HepG2 (cell line): ENCODE results near the gene DGKD. TPM values are rescaled to one million over a fixed set of nuclear protein-coding genes. Genes with fewer than 3 reads are reported as not detected.

Experiments
- HDAC6 ChIP-seq: fragments of 200-600 bp; sonication (generic); IDR thresholded peaks from 2 replicates; pipeline ENCODE4 v1.7.0; 2017; ENCODE audit warnings: mild to moderate bottlenecking, antibody characterized with exemption, low read length, low read depth
- HNF1B ChIP-seq: sonication (generic); formaldehyde crosslinking; IDR thresholded peaks from 2 replicates; pipeline ENCODE4 v1.5.1; 2020; ENCODE audit warnings: mild to moderate bottlenecking, moderate library complexity, missing genetic modification reagents
- NCOR1 ChIP-seq: fragments of 200-600 bp; sonication (generic); IDR thresholded peaks from 2 replicates; pipeline ENCODE4 v1.7.0; 2017; ENCODE audit warnings: antibody characterized with exemption, low read length, borderline replicate concordance
- POGZ ChIP-seq: sonication (generic); formaldehyde crosslinking; IDR thresholded peaks from 2 replicates; pipeline ENCODE4 v1.4.0; 2020; ENCODE audit warnings: mild to moderate bottlenecking, missing genetic modification reagents
- WIZ ChIP-seq: sonication (generic); formaldehyde crosslinking; IDR thresholded peaks from 2 replicates; pipeline ENCODE4 v1.5.1; 2020; ENCODE audit warnings: mild to moderate bottlenecking, missing genetic modification reagents
- ZBTB33 ChIP-seq: sonication (generic); formaldehyde crosslinking; IDR thresholded peaks from 2 replicates; pipeline ENCODE4 v1.4.0; 2020; ENCODE audit warnings: missing genetic modification reagents
- ZNF414 ChIP-seq: sonication (generic); formaldehyde crosslinking; IDR thresholded peaks from 2 replicates; pipeline ENCODE4 v1.5.0; 2020; ENCODE audit warnings: missing genetic modification reagents
- ZNF512B ChIP-seq: sonication (generic); formaldehyde crosslinking; IDR thresholded peaks from 2 replicates; pipeline ENCODE4 v1.5.1; 2020; ENCODE audit warnings: missing genetic modification reagents, mild to moderate bottlenecking, borderline replicate concordance
- polyA plus RNA-seq, 8 experiments: library from polyadenylated mRNA; depleted of rRNA in 3 of 8; stranded (reverse) in 7 of 8; unstranded in 1 of 8; fragments of >200 nt; fragmentation: Illumina TruSeq in 4 of 8; extraction: Trizol in 4 of 8; gene quantifications; 2 replicates each; pipeline versions ENCODE4 v1.2.1 to v1.2.3, GENCODE V29; 2011 to 2016; ENCODE audit warnings: low read depth in 4 of 8, missing spikeins in 1 of 8, mixed read lengths in 1 of 8; ENCODE audit not compliant: insufficient read depth in 1 of 8
- total RNA-seq, 5 experiments: library from RNA; depleted of rRNA; stranded (reverse); fragments of >200 nt; fragmentation: Illumina TruSeq; extraction: Trizol; gene quantifications; 2 replicates each; pipeline ENCODE4 v1.2.3, GENCODE V29; 2016; ENCODE audit warnings: low read depth in 1 of 5
- TF ChIP-seq, protein P1 (sequence below): sonication (generic); formaldehyde crosslinking; IDR thresholded peaks from 2 replicates; pipeline ENCODE4 v1.5.1; 2020; ENCODE audit warnings: mild to moderate bottlenecking, missing genetic modification reagents, moderate library complexity
- TF ChIP-seq, protein P2 (sequence below): IDR thresholded peaks from 2 replicates; pipeline ENCODE4 v1.6.1; 2016; ENCODE audit warnings: missing compliant biosample characterization, missing genetic modification reagents, borderline replicate concordance
- TF ChIP-seq, protein P3 (sequence below): sonication (generic); formaldehyde crosslinking; IDR thresholded peaks from 2 replicates; pipeline ENCODE4 v1.8.1; 2023; ENCODE audit warnings: mild to moderate bottlenecking, inconsistent platforms, moderate library complexity, missing genetic modification reagents, borderline replicate concordance

The DGKD gene
- total and polyA plus RNA-seq, 2 of the 13 experiments (the other 11 are each of a cell fraction or from before 2014, with no cell fraction given) = 24.5 to 33.2 TPM

DNA sequence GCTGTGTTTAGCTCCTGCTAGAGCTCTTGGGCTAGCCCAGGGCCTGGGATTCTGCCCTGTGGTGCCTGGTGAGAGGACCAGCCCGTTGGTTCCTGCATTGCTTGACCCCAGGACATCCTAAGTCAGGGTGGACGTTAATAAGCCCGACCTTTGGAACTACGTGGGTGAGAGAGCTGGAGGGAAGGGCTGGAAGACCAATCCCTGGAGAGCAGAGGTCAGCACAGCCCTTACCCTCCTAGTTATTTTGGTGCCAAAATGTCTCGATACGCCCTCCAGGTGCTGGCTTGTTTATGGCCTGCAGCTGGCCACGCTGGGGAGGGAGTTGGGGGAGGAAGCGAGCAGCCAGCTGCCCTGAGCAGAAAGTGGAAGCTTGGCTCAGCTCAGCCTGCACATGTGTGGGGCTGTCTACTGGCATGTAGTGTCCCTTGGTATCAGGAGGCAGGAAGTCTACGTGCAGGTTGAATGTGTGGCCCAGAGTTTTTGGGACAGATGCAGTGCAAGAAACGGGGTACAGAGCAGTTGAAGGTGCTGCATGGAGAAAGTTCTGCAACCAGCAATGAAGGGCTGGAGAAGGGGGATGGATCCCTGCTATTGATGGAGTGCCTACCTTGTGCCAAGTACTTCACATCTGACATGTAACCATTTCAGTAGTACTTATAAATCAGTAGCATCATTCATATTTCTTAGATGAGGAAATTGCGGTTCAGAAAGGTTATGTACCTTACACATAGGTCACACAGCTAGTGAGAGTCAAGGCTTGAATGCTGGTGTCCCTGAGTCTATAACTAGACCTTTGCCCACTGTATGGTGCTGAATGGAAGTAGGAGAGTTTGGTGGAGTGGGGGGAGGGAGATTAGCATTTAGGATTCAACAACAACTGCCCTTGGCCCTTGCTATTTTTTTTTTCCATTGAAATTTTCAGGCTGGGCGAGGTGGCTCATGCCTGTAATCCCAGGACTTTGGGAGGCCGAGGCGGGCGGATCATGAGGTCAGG lies 5.0 kb upstream of the DGKD start (continued):
- TF ChIP-seq, protein P1, sequence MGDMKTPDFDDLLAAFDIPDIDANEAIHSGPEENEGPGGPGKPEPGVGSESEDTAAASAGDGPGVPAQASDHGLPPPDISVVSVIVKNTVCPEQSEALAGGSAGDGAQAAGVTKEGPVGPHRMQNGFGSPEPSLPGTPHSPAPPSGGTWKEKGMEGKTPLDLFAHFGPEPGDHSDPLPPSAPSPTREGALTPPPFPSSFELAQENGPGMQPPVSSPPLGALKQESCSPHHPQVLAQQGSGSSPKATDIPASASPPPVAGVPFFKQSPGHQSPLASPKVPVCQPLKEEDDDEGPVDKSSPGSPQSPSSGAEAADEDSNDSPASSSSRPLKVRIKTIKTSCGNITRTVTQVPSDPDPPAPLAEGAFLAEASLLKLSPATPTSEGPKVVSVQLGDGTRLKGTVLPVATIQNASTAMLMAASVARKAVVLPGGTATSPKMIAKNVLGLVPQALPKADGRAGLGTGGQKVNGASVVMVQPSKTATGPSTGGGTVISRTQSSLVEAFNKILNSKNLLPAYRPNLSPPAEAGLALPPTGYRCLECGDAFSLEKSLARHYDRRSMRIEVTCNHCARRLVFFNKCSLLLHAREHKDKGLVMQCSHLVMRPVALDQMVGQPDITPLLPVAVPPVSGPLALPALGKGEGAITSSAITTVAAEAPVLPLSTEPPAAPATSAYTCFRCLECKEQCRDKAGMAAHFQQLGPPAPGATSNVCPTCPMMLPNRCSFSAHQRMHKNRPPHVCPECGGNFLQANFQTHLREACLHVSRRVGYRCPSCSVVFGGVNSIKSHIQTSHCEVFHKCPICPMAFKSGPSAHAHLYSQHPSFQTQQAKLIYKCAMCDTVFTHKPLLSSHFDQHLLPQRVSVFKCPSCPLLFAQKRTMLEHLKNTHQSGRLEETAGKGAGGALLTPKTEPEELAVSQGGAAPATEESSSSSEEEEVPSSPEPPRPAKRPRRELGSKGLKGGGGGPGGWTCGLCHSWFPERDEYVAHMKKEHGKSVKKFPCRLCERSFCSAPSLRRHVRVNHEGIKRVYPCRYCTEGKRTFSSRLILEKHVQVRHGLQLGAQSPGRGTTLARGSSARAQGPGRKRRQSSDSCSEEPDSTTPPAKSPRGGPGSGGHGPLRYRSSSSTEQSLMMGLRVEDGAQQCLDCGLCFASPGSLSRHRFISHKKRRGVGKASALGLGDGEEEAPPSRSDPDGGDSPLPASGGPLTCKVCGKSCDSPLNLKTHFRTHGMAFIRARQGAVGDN = peak; percentile 85
- TF ChIP-seq HDAC6 = no peak
- no peak for TF ChIP-seq POGZ (CRISPR knock-in tag)
- TF ChIP-seq HNF1B (CRISPR knock-in tag) = peak; percentile 51; the same call in 1 of the 2 replicates
- no peak for TF ChIP-seq ZNF512B (CRISPR knock-in tag)
- TF ChIP-seq NCOR1 = peak; percentile 41; the same call in 1 of the 2 replicates
- peak; percentile 69; the same call in 1 of the 2 replicates for TF ChIP-seq ZNF414 (CRISPR knock-in tag)
- TF ChIP-seq, protein P2, sequence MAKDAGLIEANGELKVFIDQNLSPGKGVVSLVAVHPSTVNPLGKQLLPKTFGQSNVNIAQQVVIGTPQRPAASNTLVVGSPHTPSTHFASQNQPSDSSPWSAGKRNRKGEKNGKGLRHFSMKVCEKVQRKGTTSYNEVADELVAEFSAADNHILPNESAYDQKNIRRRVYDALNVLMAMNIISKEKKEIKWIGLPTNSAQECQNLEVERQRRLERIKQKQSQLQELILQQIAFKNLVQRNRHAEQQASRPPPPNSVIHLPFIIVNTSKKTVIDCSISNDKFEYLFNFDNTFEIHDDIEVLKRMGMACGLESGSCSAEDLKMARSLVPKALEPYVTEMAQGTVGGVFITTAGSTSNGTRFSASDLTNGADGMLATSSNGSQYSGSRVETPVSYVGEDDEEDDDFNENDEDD (CRISPR knock-in tag) = peak; percentile 28; the same call in 1 of the 2 replicates
- no peak for TF ChIP-seq ZBTB33 (CRISPR knock-in tag)
- 0 out of 2 replicates have a peak, but pooled peaks have one; percentile 41 for TF ChIP-seq WIZ (CRISPR knock-in tag)
- TF ChIP-seq, protein P3, sequence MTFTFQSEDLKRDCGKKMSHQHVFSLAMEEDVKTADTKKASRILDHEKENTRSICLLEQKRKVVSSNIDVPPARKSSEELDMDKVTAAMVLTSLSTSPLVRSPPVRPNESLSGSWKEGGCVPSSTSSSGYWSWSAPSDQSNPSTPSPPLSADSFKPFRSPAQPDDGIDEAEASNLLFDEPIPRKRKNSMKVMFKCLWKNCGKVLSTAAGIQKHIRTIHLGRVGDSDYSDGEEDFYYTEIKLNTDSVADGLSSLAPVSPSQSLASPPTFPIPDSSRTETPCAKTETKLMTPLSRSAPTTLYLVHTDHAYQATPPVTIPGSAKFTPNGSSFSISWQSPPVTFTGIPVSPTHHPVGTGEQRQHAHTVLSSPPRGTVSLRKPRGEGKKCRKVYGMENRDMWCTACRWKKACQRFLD (CRISPR knock-in tag) = 0 out of 2 replicates have a peak, but pooled peaks have one; percentile 66
